Prostate gland (tissue), 2 donors: ENCODE measurements around the gene PPM1N. TPM values are rescaled to one million over a fixed set of nuclear protein-coding genes. Genes with fewer than 3 reads are reported as not detected.

Source experiments
- DNase-seq: peaks from one replicate; pipeline ENCODE4 v3.0.0-alpha.2; 2019; ENCODE audit warnings: low spot score
- H3K27ac ChIP-seq, 2 donors: fragments of 200-600 bp; sonication (generic); 2 replicates each; pipeline ENCODE4 v1.5.1; 2017 to 2019
- H3K27me3 ChIP-seq: fragments of 200-600 bp; sonication (generic); replicated peaks from 2 replicates; pipeline ENCODE4 v1.5.1; 2019; ENCODE audit not compliant: insufficient read depth
- H3K36me3 ChIP-seq, 2 donors: fragments of 200-600 bp; sonication (generic); 1 replicate in 1 of 2; 2 replicates in 1 of 2; pipeline versions ENCODE4 v1.5.1 to v1.8.1; 2017 to 2019
- H3K4me1 ChIP-seq: fragments of 200-600 bp; sonication (generic); replicated peaks from 2 replicates; pipeline ENCODE4 v1.5.1; 2019
- H3K4me3 ChIP-seq, 2 donors: fragments of 200-600 bp; sonication (generic); 2 replicates each; pipeline ENCODE4 v1.5.1; 2017 to 2019
- H3K9me3 ChIP-seq: fragments of 200-600 bp; sonication (generic); 2 replicates; pipeline ENCODE4 v1.5.1; 2017
- CTCF ChIP-seq, 4 experiments: fragments of 200-600 bp in 2 of 4; fragments of 450-650 bp in 2 of 4; sonication (generic) in 2 of 4; IDR thresholded peaks; 1 replicate in 3 of 4; 2 replicates in 1 of 4; pipeline ENCODE4 v1.5.1; 2016 to 2019; ENCODE audit warnings: antibody characterized with exemption in 4 of 4, mild to moderate bottlenecking in 2 of 4, moderate library complexity in 2 of 4
- POLR2A ChIP-seq: fragments of 450-650 bp; IDR thresholded peaks from one replicate; pipeline ENCODE4 v1.6.1; 2016; ENCODE audit warnings: antibody characterized with exemption, mild to moderate bottlenecking
- POLR2AphosphoS5 ChIP-seq: sonication (generic); formaldehyde crosslinking; IDR thresholded peaks from one replicate; pipeline ENCODE4 v1.6.1; 2017; ENCODE audit warnings: antibody characterized with exemption
- WGBS: methylation state at CpG from one replicate; pipeline ENCODE4 v1.1.5; 2018; 5-methylcytosine and 5-hydroxymethylcytosine counted together
- intact Hi-C: fragments of 100-400 bp; cut with DNase I; formaldehyde crosslinking; loops from one replicate; pipeline ENCODE4 v1.14.2; 2022
- total RNA-seq, 2 donors: library from RNA; depleted of rRNA; stranded (reverse); fragments of >200 nt; gene quantifications; one replicate each; pipeline ENCODE4 v1.1.0, GENCODE V29; 2016

PPM1N gene
- total RNA-seq, 2 donors from 2014 or later: 0.36 to 1.8 TPM

GRCh38 chr19:45477186-45477585, 21.1 kb upstream of the PPM1N start:
- Histone ChIP-seq H3K27me3 (no peaks in the 10 kb centered on the region), H3K27ac (no peak overlapping the region), H3K9me3 (no peaks in the 10 kb centered on the region), H3K4me3 (no peak overlapping the region), H3K36me3 (no peaks in the 10 kb centered on the region), H3K4me1 (no peaks in the 10 kb centered on the region)
- 41% methylated on average over 5 of the region's 5 CpGs for WGBS
- intact Hi-C loops: no loop called here
- TF ChIP-seq POLR2AphosphoS5 (no peak), CTCF (IDR thresholded peaks at IDR 0.05) (no peak), POLR2A (no peak)
- DNase-seq: no peak

GRCh38 chr19:45477713-45478453, 20.4 kb upstream of the PPM1N start:
- WGBS: 3% methylated on average over 12 of the region's 12 CpGs
- H3K9me3 ChIP-seq: no peaks in the 10 kb centered on the region
- no peaks in the 10 kb centered on the region for H3K27me3 ChIP-seq
- no peak for DNase-seq
- peak overlapping the region; percentile 94 to 95 for H3K27ac ChIP-seq
- H3K4me1 ChIP-seq: no peaks in the 10 kb centered on the region
- peak overlapping the region; percentile 40 to 44 for H3K4me3 ChIP-seq
- intact Hi-C loops: loop anchor here (1.0 kb wide), 1 partner anchor 39 kb away; no protein-coding TSS in a partner anchor
- TF ChIP-seq CTCF (IDR thresholded peaks at IDR 0.05) (no peak), POLR2A (no peak), POLR2AphosphoS5 (no peak)
- H3K36me3 ChIP-seq: no peaks in the 10 kb centered on the region

GRCh38 chr19:45478454-45479238, 19.6 kb upstream of the PPM1N start:
- H3K27me3 ChIP-seq: no peaks in the 10 kb centered on the region
- H3K36me3 ChIP-seq: no peaks in the 10 kb centered on the region
- H3K4me3 ChIP-seq: peak overlapping the region; percentile 40 to 44
- H3K27ac ChIP-seq: peak overlapping the region; percentile 94 to 95
- no peaks in the 10 kb centered on the region for H3K4me1 ChIP-seq
- intact Hi-C loops: loop anchor here (1.0 kb wide), 1 partner anchor 39 kb away; no protein-coding TSS in a partner anchor
- peak; percentile 87 for DNase-seq
- TF ChIP-seq POLR2A (no peak), CTCF (IDR thresholded peaks at IDR 0.05) (peak; percentile 92 to 99 (median 96)), POLR2AphosphoS5 (peak; percentile 79)
- under 1% methylated on average over 39 of the region's 39 CpGs for WGBS
- H3K9me3 ChIP-seq: no peaks in the 10 kb centered on the region

GRCh38 chr19:45483033-45483432, 15.2 kb upstream of the PPM1N start:
- no peaks in the 10 kb centered on the region for H3K27me3 ChIP-seq
- no peaks in the 10 kb centered on the region for H3K36me3 ChIP-seq
- H3K9me3 ChIP-seq: no peaks in the 10 kb centered on the region
- no peak overlapping the region for H3K27ac ChIP-seq
- WGBS: 90% methylated on average over 5 of the region's 5 CpGs
- H3K4me3 ChIP-seq: no peak overlapping the region
- TF ChIP-seq CTCF (IDR thresholded peaks at IDR 0.05): no peak
- no peak for TF ChIP-seq POLR2AphosphoS5
- TF ChIP-seq POLR2A: no peak
- intact Hi-C loops: no loop called here
- H3K4me1 ChIP-seq: no peaks in the 10 kb centered on the region
- no peak for DNase-seq
